ENCODE results near the gene LRRC17.

DNA sequence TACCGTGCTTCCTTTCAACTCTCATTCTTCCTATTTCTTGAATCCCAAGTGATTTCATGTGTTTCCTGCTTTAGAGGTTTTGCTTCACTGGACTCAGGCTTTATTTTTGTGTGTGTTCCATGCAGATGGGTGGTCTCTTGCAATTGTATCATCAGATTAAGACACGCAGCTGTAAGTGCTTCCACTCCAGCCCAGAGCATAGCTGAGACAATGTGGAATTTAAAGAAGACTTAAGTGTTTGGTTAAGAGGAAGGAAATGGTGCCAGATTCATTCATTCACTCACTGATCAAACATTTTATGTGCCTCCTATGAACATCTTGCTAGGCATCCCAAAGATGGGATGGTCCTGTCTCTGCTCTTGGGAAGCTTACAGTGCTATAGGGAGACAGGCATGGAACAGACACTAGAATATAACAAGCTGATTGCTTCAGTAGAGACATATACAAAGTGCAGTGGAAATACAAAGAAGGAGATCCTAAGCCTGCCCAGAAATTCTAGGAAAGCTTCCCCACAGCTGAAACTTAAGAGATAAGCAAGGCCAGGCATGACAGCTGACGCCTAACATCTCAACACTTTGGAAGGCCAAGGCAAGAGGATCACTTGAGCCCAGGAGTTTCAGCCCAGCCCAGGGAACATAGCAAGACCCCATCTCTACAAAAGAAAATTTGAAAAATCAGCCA, 46.1 kb upstream of the LRRC17 start:
- TF ChIP-seq, protein P1, sequence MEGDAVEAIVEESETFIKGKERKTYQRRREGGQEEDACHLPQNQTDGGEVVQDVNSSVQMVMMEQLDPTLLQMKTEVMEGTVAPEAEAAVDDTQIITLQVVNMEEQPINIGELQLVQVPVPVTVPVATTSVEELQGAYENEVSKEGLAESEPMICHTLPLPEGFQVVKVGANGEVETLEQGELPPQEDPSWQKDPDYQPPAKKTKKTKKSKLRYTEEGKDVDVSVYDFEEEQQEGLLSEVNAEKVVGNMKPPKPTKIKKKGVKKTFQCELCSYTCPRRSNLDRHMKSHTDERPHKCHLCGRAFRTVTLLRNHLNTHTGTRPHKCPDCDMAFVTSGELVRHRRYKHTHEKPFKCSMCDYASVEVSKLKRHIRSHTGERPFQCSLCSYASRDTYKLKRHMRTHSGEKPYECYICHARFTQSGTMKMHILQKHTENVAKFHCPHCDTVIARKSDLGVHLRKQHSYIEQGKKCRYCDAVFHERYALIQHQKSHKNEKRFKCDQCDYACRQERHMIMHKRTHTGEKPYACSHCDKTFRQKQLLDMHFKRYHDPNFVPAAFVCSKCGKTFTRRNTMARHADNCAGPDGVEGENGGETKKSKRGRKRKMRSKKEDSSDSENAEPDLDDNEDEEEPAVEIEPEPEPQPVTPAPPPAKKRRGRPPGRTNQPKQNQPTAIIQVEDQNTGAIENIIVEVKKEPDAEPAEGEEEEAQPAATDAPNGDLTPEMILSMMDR (IDR thresholded peaks at IDR 0.05): no peak
- TF ChIP-seq EZH2 (IDR thresholded peaks at IDR 0.05; ENCODE audit: borderline replicate concordance, insufficient read depth, low read depth, low read length, poor library complexity, severe bottlenecking): no peak
